HFF-Myc (cell line): ENCODE measurements around the gene UBN1.

ENCODE experiments used
- DNase-seq: peaks from one replicate; pipeline ENCODE4 v3.0.0-alpha.2; 2011; ENCODE audit warnings: low read depth; ENCODE audit errors: extremely low read depth
- H3K4me3 ChIP-seq: replicated peaks from 2 replicates; pipeline ENCODE4 v1.5.1; 2011; ENCODE audit warnings: low read depth, mild to moderate bottlenecking, control low read depth, low read length
- CTCF ChIP-seq: IDR thresholded peaks from 2 replicates; pipeline ENCODE4 v1.5.1; 2012; ENCODE audit warnings: mild to moderate bottlenecking, low read depth, low read length, control low read depth; ENCODE audit errors: missing control alignments

UBN1 gene

GRCh38 chr16:4882633-4883285 lies 35.5 kb downstream of the UBN1 start:
- no peak for TF ChIP-seq CTCF
- DNase-seq = no peak

GRCh38 chr16:4883501-4883900 lies 36.2 kb downstream of the UBN1 start:
- H3K4me3 ChIP-seq = no peak overlapping the region
- no peak for DNase-seq
- no peak for TF ChIP-seq CTCF

More at GRCh38 chr16:4882633-4883285, 35.5 kb downstream of the UBN1 start:
- H3K4me3 ChIP-seq = no peak overlapping the region

- no peak for DNase-seq
- no peak overlapping the region for H3K4me3 ChIP-seq
- TF ChIP-seq CTCF = no peak
These were observed 36.9 kb downstream of the UBN1 start for GRCh38 chr16:4884209-4884608.

- DNase-seq = no peak
- H3K4me3 ChIP-seq = no peak overlapping the region
- no peak for TF ChIP-seq CTCF
These were observed 37.9 kb downstream of the UBN1 start for GRCh38 chr16:4884972-4885874.

- no peak for TF ChIP-seq CTCF
- DNase-seq = no peak
- H3K4me3 ChIP-seq = no peak overlapping the region
These were observed 38.9 kb downstream of the UBN1 start for GRCh38 chr16:4886151-4886550.

GRCh38 chr16:4888428-4889135 lies 41.3 kb downstream of the UBN1 start:
- TF ChIP-seq CTCF = no peak
- DNase-seq = no peak
- no peak overlapping the region for H3K4me3 ChIP-seq
